ENCODE measurements around the gene HBB.

The HBB gene

GRCh38 chr11:5200582-5200981 is 26.3 kb downstream of the HBB start, which contains the start of gene OR51V1:
TSS of gene OR51V1 (minus strand) at chr11:5200682. CDS start at chr11:5200682, 0 bp downstream.
- H3K4me3 ChIP-seq (ENCODE audit: low read length): no peak within 1 kb of the TSS
- no peak for TF ChIP-seq CTCF (conservative IDR thresholded peaks at IDR 0.05; ENCODE audit: low read depth, low read length)
- no peak for DNase-seq (ENCODE audit: low read depth)

GRCh38 chr11:5198285-5198684 is 28.6 kb downstream of the HBB start:
- TF ChIP-seq CTCF (conservative IDR thresholded peaks at IDR 0.05; ENCODE audit: low read depth, low read length): no peak

GRCh38 chr11:5197536-5197935 is 29.3 kb downstream of the HBB start:
- no peak overlapping the region for H3K4me3 ChIP-seq (ENCODE audit: low read length)
- DNase-seq (ENCODE audit: low read depth): no peak
- no peak for TF ChIP-seq CTCF (conservative IDR thresholded peaks at IDR 0.05; ENCODE audit: low read depth, low read length)

More at GRCh38 chr11:5198285-5198684, 28.6 kb downstream of the HBB start:
- DNase-seq (ENCODE audit: low read depth): no peak
- H3K4me3 ChIP-seq (ENCODE audit: low read length): no peak overlapping the region

GRCh38 chr11:5196731-5197130 is 30.1 kb downstream of the HBB start:
- no peak for TF ChIP-seq CTCF (conservative IDR thresholded peaks at IDR 0.05; ENCODE audit: low read depth, low read length)

GRCh38 chr11:5196067-5196466 is 30.8 kb downstream of the HBB start:
- no peak overlapping the region for H3K4me3 ChIP-seq (ENCODE audit: low read length)
- TF ChIP-seq CTCF (conservative IDR thresholded peaks at IDR 0.05; ENCODE audit: low read depth, low read length): no peak
- no peak for DNase-seq (ENCODE audit: low read depth)

More at GRCh38 chr11:5196731-5197130, 30.1 kb downstream of the HBB start:
- DNase-seq (ENCODE audit: low read depth): no peak
- H3K4me3 ChIP-seq (ENCODE audit: low read length): no peak overlapping the region

- no peak for TF ChIP-seq CTCF (conservative IDR thresholded peaks at IDR 0.05; ENCODE audit: low read depth, low read length)
- H3K4me3 ChIP-seq (ENCODE audit: low read length): no peak overlapping the region
- DNase-seq (ENCODE audit: low read depth): no peak
Observed at GRCh38 chr11:5192738-5193137, 34.1 kb downstream of the HBB start.

DNA sequence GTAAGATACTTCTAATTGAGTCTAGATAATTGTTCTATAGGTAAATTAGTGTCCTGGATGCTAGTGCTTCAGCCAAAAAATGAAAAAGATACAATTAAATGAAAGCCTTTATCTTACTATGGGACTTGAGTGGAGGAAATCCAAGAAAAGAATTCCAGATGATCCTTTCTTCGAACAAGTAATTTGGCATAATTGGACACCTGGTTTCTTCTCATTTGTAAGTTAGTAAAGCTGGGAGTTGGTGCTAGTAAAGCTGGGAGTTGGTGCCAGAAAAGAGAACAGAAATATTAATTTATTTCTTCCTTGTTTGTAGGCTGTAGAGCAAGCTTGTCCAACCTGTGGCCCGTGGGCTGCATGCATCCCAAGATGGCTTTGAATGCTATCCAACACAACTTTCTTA is 38.7 kb downstream of the HBB start:
- no peak for DNase-seq (ENCODE audit: low read depth)
- no peak overlapping the region for H3K4me3 ChIP-seq (ENCODE audit: low read length)
- TF ChIP-seq CTCF (conservative IDR thresholded peaks at IDR 0.05; ENCODE audit: low read depth, low read length): no peak

Measured in retinal pigment epithelial cell (primary cell).